CD14-positive monocyte (primary cell): Measurements from ENCODE around the gene HSD3B2. TPM values are rescaled to one million over a fixed set of nuclear protein-coding genes. Genes with fewer than 3 reads are reported as not detected.

Experiments used
- DNase-seq, 3 donors: peaks; one replicate each; pipeline ENCODE4 v3.0.0-alpha.2; 2011 to 2022
- H2AFZ ChIP-seq: 2 replicates; pipeline ENCODE4 v1.6.0; 2012; ENCODE audit warnings: mild to moderate bottlenecking, low read depth, low read length, inconsistent platforms; ENCODE audit not compliant: insufficient read depth, poor library complexity, severe bottlenecking
- H3K27ac ChIP-seq, 2 donors: 1 replicate in 1 of 2; 2 replicates in 1 of 2; pipeline ENCODE4 v1.5.1; 2012 to 2013; ENCODE audit warnings: low read length in 2 of 2, control low read depth in 1 of 2, inconsistent platforms in 1 of 2, low read depth in 1 of 2, mild to moderate bottlenecking in 1 of 2
- H3K27me3 ChIP-seq, 2 donors: one replicate each; pipeline versions ENCODE4 v1.6.0 to v1.6.1; 2011 to 2013; ENCODE audit warnings: low read length in 2 of 2; ENCODE audit not compliant: control insufficient read depth in 2 of 2, insufficient read depth in 2 of 2
- H3K36me3 ChIP-seq, 2 donors: replicated peaks in 1 of 2; 1 replicate in 1 of 2; 2 replicates in 1 of 2; pipeline versions ENCODE4 v1.5.1 to v1.6.1; 2012 to 2013; ENCODE audit warnings: low read length in 2 of 2, control low read depth in 1 of 2, inconsistent platforms in 1 of 2, mild to moderate bottlenecking in 1 of 2; ENCODE audit not compliant: insufficient read depth in 2 of 2, control insufficient read depth in 1 of 2
- H3K4me1 ChIP-seq, 2 donors: 1 replicate in 1 of 2; 2 replicates in 1 of 2; pipeline versions ENCODE4 v1.5.1 to v1.6.1; 2012 to 2013; ENCODE audit warnings: low read length in 2 of 2, control low read depth in 1 of 2, inconsistent platforms in 1 of 2, mild to moderate bottlenecking in 1 of 2, moderate library complexity in 1 of 2; ENCODE audit not compliant: insufficient read depth in 2 of 2, control insufficient read depth in 1 of 2
- H3K4me2 ChIP-seq: replicated peaks from 2 replicates; pipeline ENCODE3; 2012; ENCODE audit warnings: low read length, moderate library complexity, mild to moderate bottlenecking; ENCODE audit not compliant: poor library complexity, severe bottlenecking; ENCODE audit errors: extremely low read depth
- H3K4me3 ChIP-seq, 3 experiments: fragments of 200-600 bp in 1 of 3; sonication (generic) in 1 of 3; replicated peaks in 1 of 3; 1 replicate in 2 of 3; 2 replicates in 1 of 3; pipeline ENCODE4 v1.5.1; 2011 to 2013; ENCODE audit warnings: low read length in 3 of 3, mild to moderate bottlenecking in 3 of 3, control low read depth in 2 of 3, low read depth in 2 of 3, inconsistent platforms in 1 of 3, moderate library complexity in 1 of 3
- H3K79me2 ChIP-seq: 2 replicates; pipeline ENCODE4 v1.6.0; 2012; ENCODE audit warnings: mild to moderate bottlenecking, control low read depth, inconsistent platforms, low read length, moderate library complexity; ENCODE audit not compliant: insufficient read depth
- H3K9ac ChIP-seq: 2 replicates; pipeline ENCODE4 v1.6.0; 2017; ENCODE audit warnings: low read length, mild to moderate bottlenecking; ENCODE audit not compliant: insufficient read depth, poor library complexity, severe bottlenecking
- H3K9me3 ChIP-seq, 2 donors: replicated peaks in 1 of 2; 1 replicate in 1 of 2; 2 replicates in 1 of 2; pipeline versions ENCODE4 v1.5.1 to v1.6.1; 2012 to 2013; ENCODE audit warnings: low read length in 2 of 2, control low read depth in 1 of 2; ENCODE audit not compliant: control insufficient read depth in 1 of 2, insufficient read depth in 1 of 2
- H4K20me1 ChIP-seq: 2 replicates; pipeline ENCODE4 v1.6.0; 2012; ENCODE audit warnings: mild to moderate bottlenecking, low read length, control low read depth, moderate library complexity; ENCODE audit not compliant: insufficient read depth
- H3K27ac Mint-ChIP-seq, 7 donors: one replicate each; pipeline ENCODE4 v1.8.0; 2020; ENCODE audit warnings: mild to moderate bottlenecking in 7 of 7, mixed read lengths in 7 of 7, moderate library complexity in 6 of 7, inconsistent platforms in 2 of 7
- H3K27me3 Mint-ChIP-seq, 3 donors: one replicate each; pipeline ENCODE4 v1.8.0; 2021 to 2022; ENCODE audit warnings: low read depth in 3 of 3, mild to moderate bottlenecking in 3 of 3, mixed read lengths in 3 of 3, moderate library complexity in 3 of 3, inconsistent platforms in 1 of 3
- H3K36me3 Mint-ChIP-seq, 2 donors: one replicate each; pipeline ENCODE4 v1.8.0; 2020; ENCODE audit warnings: mixed read lengths in 2 of 2, inconsistent platforms in 1 of 2, mild to moderate bottlenecking in 1 of 2
- H3K4me1 Mint-ChIP-seq: one replicate; pipeline ENCODE4 v1.8.0; 2020; ENCODE audit warnings: mild to moderate bottlenecking, mixed read lengths
- H3K4me3 Mint-ChIP-seq, 2 donors: one replicate each; pipeline ENCODE4 v1.8.0; 2020; ENCODE audit warnings: mild to moderate bottlenecking in 2 of 2, mixed read lengths in 2 of 2, moderate library complexity in 1 of 2
- H3K9me3 Mint-ChIP-seq, 7 donors: one replicate each; pipeline ENCODE4 v1.8.0; 2020 to 2022; ENCODE audit warnings: mixed read lengths in 7 of 7, mild to moderate bottlenecking in 6 of 7, moderate library complexity in 6 of 7, inconsistent platforms in 2 of 7
- WGBS: methylation state at CpG from one replicate; pipeline ENCODE4 v1.1.5; 2013; ENCODE audit warnings: missing lambda C conversion rate; ENCODE audit not compliant: insufficient coverage; 5-methylcytosine and 5-hydroxymethylcytosine counted together
- intact Hi-C, 2 donors: fragments of 100-400 bp; cut with micrococcal nuclease; formaldehyde crosslinking; loops; one replicate each; pipeline versions ENCODE4 v1.15.0 to v1.15.1; 2023
- polyA plus RNA-seq, 3 donors: library from polyadenylated mRNA; depleted of rRNA in 1 of 3; unstranded in 2 of 3; stranded (reverse) in 1 of 3; fragments of 300-500 nt in 2 of 3; fragments of >200 nt in 1 of 3; fragmentation: Illumina TruSeq in 2 of 3; gene quantifications; 1 replicate in 2 of 3; 2 replicates in 1 of 3; pipeline ENCODE4 v1.2.3, GENCODE V29; 2012 to 2021
- TF ChIP-seq, protein P1 (sequence below): fragments of 200-600 bp; IDR thresholded peaks from one replicate; pipeline ENCODE4 v1.8.0; 2022; ENCODE audit warnings: antibody characterized with exemption, mild to moderate bottlenecking

Gene HSD3B2
- polyA plus RNA-seq, 3 donors: not detected

DNA sequence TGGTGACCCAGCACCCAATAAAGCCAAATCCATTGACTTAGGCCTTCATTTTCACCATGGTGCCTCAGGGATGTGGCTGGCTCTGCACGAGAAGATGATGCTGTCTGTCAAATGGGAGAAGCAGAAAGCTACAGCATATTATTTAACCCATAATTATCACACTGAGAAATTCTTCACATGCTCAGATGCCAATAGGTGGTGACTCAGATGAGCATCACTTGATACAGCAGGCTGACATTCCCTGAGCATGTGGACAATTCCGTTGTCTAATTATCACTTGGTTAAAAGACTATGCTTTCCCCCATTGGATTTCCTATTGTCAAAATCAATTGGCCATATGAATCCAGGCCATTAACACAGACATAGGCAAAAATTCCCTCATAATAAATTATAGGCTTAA, 48.0 kb downstream of the HSD3B2 start:
- Histone ChIP-seq H2AFZ (no peak overlapping the region), H3K9ac (no peak overlapping the region), H3K4me1 (no peaks in the 10 kb centered on the region), H3K27me3 (no peaks in the 10 kb centered on the region), H4K20me1 (no peaks in the 10 kb centered on the region), H3K4me3 (no peak overlapping the region), H3K36me3 (no peaks in the 10 kb centered on the region), H3K9me3 (no peaks in the 10 kb centered on the region), H3K4me2 (no peak overlapping the region), H3K27ac (no peak overlapping the region), H3K79me2 (no peaks in the 10 kb centered on the region)
- Mint-ChIP-seq H3K27me3 (peaks cover 3 to 4% (median 3%) of the 10 kb centered on the region in 3 donors), H3K9me3 (peaks cover 0 to 6% (median 2%) of the 10 kb centered on the region in 7 donors), H3K4me3 (no peak overlapping the region), H3K27ac (no peak overlapping the region), H3K36me3 (no peaks in the 10 kb centered on the region), H3K4me1 (peaks cover 4% of the 10 kb centered on the region)
- no peak for DNase-seq
- intact Hi-C loops: no loop called here
- TF ChIP-seq, protein P1, sequence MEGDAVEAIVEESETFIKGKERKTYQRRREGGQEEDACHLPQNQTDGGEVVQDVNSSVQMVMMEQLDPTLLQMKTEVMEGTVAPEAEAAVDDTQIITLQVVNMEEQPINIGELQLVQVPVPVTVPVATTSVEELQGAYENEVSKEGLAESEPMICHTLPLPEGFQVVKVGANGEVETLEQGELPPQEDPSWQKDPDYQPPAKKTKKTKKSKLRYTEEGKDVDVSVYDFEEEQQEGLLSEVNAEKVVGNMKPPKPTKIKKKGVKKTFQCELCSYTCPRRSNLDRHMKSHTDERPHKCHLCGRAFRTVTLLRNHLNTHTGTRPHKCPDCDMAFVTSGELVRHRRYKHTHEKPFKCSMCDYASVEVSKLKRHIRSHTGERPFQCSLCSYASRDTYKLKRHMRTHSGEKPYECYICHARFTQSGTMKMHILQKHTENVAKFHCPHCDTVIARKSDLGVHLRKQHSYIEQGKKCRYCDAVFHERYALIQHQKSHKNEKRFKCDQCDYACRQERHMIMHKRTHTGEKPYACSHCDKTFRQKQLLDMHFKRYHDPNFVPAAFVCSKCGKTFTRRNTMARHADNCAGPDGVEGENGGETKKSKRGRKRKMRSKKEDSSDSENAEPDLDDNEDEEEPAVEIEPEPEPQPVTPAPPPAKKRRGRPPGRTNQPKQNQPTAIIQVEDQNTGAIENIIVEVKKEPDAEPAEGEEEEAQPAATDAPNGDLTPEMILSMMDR: no peak
- WGBS: no CpG with 5 or more reads among the region's 2 CpGs

DNA sequence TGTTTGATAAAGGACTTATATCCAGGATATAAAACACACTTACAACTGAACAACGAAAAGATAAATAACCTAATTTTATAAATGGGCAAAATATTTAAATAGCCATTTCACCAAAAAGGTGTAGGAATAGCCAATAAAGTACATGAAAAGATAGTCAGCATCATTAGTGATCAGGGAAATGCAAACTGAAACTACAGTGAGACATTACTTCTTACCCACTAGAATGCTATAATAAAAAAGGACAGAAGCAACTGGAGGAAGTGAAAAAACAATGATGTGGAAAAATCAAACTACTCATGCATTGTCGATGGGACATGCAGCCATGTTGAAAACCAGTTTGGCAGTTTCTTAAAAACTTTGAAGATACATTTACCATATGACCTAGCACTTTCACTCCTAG, 48.6 kb downstream of the HSD3B2 start:
- Histone ChIP-seq H3K9me3 (no peaks in the 10 kb centered on the region), H3K27me3 (no peaks in the 10 kb centered on the region), H3K9ac (no peak overlapping the region), H3K36me3 (no peaks in the 10 kb centered on the region), H4K20me1 (no peaks in the 10 kb centered on the region), H2AFZ (no peak overlapping the region), H3K4me3 (no peak overlapping the region), H3K79me2 (no peaks in the 10 kb centered on the region), H3K4me2 (no peak overlapping the region), H3K4me1 (no peaks in the 10 kb centered on the region), H3K27ac (no peak overlapping the region)
- H3K4me3 Mint-ChIP-seq: no peak overlapping the region
- intact Hi-C loops: no loop called here
- WGBS: no CpG with 5 or more reads among the region's 2 CpGs
- H3K36me3 Mint-ChIP-seq: no peaks in the 10 kb centered on the region
- H3K4me1 Mint-ChIP-seq: peaks cover 4% of the 10 kb centered on the region
- no peak for DNase-seq
- H3K27me3 Mint-ChIP-seq: peaks cover 3 to 5% (median 4%) of the 10 kb centered on the region in 3 donors
- no peak overlapping the region for H3K27ac Mint-ChIP-seq
- TF ChIP-seq, protein P1: no peak
- peaks cover 0 to 6% (median 2%) of the 10 kb centered on the region in 7 donors for H3K9me3 Mint-ChIP-seq
